Lower leg skin (tissue), 3 donors: ENCODE data around the gene RAB42.

Source experiments
- POLR2A ChIP-seq, 2 donors: fragments of 450-650 bp; IDR thresholded peaks; one replicate each; pipeline ENCODE4 v1.6.1; 2016 to 2017; ENCODE audit warnings: antibody characterized with exemption in 2 of 2, mild to moderate bottlenecking in 1 of 2, moderate library complexity in 1 of 2
- TF ChIP-seq, protein P1 (sequence below), 3 donors: fragments of 450-650 bp; IDR thresholded peaks; one replicate each; pipeline ENCODE4 v1.5.1; 2016; ENCODE audit warnings: antibody characterized with exemption in 3 of 3, mild to moderate bottlenecking in 3 of 3, moderate library complexity in 2 of 3

- TF ChIP-seq, protein P1, sequence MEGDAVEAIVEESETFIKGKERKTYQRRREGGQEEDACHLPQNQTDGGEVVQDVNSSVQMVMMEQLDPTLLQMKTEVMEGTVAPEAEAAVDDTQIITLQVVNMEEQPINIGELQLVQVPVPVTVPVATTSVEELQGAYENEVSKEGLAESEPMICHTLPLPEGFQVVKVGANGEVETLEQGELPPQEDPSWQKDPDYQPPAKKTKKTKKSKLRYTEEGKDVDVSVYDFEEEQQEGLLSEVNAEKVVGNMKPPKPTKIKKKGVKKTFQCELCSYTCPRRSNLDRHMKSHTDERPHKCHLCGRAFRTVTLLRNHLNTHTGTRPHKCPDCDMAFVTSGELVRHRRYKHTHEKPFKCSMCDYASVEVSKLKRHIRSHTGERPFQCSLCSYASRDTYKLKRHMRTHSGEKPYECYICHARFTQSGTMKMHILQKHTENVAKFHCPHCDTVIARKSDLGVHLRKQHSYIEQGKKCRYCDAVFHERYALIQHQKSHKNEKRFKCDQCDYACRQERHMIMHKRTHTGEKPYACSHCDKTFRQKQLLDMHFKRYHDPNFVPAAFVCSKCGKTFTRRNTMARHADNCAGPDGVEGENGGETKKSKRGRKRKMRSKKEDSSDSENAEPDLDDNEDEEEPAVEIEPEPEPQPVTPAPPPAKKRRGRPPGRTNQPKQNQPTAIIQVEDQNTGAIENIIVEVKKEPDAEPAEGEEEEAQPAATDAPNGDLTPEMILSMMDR (IDR thresholded peaks at IDR 0.05) = no peak
- TF ChIP-seq POLR2A (IDR thresholded peaks at IDR 0.05) = no peak
Measured at GRCh38 chr1:28577052-28577678, 14.9 kb upstream of the RAB42 start.
